Fibroblast of lung (primary cell): Measurements from ENCODE around the gene BBS1.

Experiments used
- CTCF ChIP-seq, 2 donors: IDR thresholded peaks in 1 of 2; conservative IDR thresholded peaks in 1 of 2; 1 replicate in 1 of 2; 2 replicates in 1 of 2; pipeline ENCODE4 v1.5.1; 2011 to 2012; ENCODE audit warnings: low read length in 2 of 2, control low read depth in 1 of 2, inconsistent platforms in 1 of 2, low read depth in 1 of 2, mild to moderate bottlenecking in 1 of 2
- EZH2 ChIP-seq: IDR thresholded peaks from 2 replicates; pipeline ENCODE4 v1.5.1; 2012; ENCODE audit warnings: low read length, control low read depth, mild to moderate bottlenecking; ENCODE audit errors: missing control alignments

GRCh38 chr11:66510990-66511339 lies 530 bp downstream of the BBS1 start:
- TF ChIP-seq CTCF (conservative IDR thresholded peaks at IDR 0.05 in 1 of 2, IDR thresholded peaks at IDR 0.05 in 1 of 2; ENCODE audit: low read depth in 1 of 2, low read length in 2 of 2) (no peak), EZH2 (no peak)
